Kidney glomerular epithelial cell (primary cell): ENCODE data around the gene KIF11.

ENCODE experiments used
- DNase-seq: peaks from one replicate; lab custom pipeline; 2025; lab: John Stamatoyannopoulos, UW

KIF11 gene

DNA sequence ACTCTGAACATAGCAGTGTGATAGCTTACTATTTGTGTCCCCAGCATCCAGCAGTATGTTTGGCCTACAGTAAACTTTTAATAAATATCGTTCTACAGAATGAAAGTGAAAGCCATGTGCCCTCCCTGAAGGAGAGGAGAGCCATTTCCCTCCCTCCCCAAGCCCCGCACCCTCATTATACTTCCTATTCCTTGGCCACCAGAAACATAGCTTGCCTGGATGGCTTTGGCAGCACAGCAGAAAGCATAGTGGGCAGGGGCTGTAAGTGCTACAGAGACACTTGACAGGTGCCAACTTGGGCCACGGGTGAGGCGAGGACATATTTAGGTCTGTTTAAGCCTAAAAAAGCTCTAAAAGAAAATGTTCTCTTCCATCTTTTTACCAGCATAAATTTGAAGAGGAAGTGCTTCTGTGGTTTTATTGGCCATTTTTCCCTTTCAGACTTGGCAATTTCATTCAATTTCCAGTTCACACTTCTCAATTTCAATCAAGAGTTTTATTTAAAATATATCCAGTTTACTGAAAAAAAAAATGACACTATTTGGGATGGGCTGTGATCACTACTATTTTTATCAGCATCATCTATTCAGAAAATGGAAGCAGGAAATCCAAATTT lies 109.5 kb downstream of the KIF11 start:
- DNase-seq = no peak
